ENCODE data around the gene CIB4. TPM values are rescaled to one million over a fixed set of nuclear protein-coding genes. Genes with fewer than 3 reads are reported as not detected.

The CIB4 gene
- not detected in 2 replicates for total RNA-seq (2011; cell fraction: chromatin; rRNA removed; ENCODE audit: low replicate concordance)
- not detected in 2 replicates for total RNA-seq (2011; cell fraction: nucleolus; rRNA removed)
- total RNA-seq (2011; cell fraction: nucleoplasm; rRNA removed): not detected in 2 replicates
- total RNA-seq (2014; rRNA removed) (not detected in 2 replicates), total RNA-seq (2014; rRNA removed; fragmentation: Illumina TruSeq; extraction: Trizol) (not detected in 2 replicates), total RNA-seq (2015; rRNA removed; fragmentation: Illumina TruSeq; extraction: Trizol) (not detected in 2 replicates), total RNA-seq (2021) (not detected in 2 replicates), polyA plus RNA-seq (2011; rRNA removed) (not detected in 2 replicates), polyA plus RNA-seq (2014; fragmentation: Illumina TruSeq; extraction: Trizol) (not detected in 2 replicates), polyA plus RNA-seq (2014; fragmentation: Nextera tagmentation; extraction: Ambion mirVana) (not detected), polyA plus RNA-seq (2014; rRNA removed) (not detected in 2 replicates), polyA minus RNA-seq (2011; rRNA and poly(A)+ RNA removed) (not detected in 2 replicates), Bru-seq, nascent RNA (not detected), BruChase-seq, experiment 1, labeled RNA remaining after a 2-hour chase (not detected), BruChase-seq, experiment 2, labeled RNA remaining after a 6-hour chase (not detected)
- not detected in 2 replicates for polyA plus RNA-seq (2011; cell fraction: cytosol; rRNA removed)
- not detected in 2 replicates for polyA plus RNA-seq (2011; cell fraction: nucleus; rRNA removed)
- not detected in 2 replicates for polyA plus RNA-seq (2012)
- not detected in 2 replicates for polyA minus RNA-seq (2011; cell fraction: cytosol; rRNA and poly(A)+ RNA removed)
- polyA minus RNA-seq (2011; cell fraction: nucleus; rRNA and poly(A)+ RNA removed): not detected in 2 replicates
- long read RNA-seq, experiment 1: 0 reads
- long read RNA-seq, experiment 2: 0 reads
- long read RNA-seq, experiment 3: 0 reads

- H3K27ac ChIP-seq (ENCODE audit: extremely low read depth, low read depth, low read length): no peak within 1 kb of the TSS
- H3K27me3 ChIP-seq (ENCODE audit: control insufficient read depth in 2 of 2, insufficient read depth in 2 of 2, low read length in 2 of 2): peaks cover 23 to 58% of the 10 kb centered on the region in 2 experiments
- H3K9ac ChIP-seq (ENCODE audit: insufficient read depth in 1 of 2, low read depth in 2 of 2, low read length in 2 of 2): no peak within 1 kb of the TSS
- no peaks in the 10 kb centered on the region for H3K36me3 ChIP-seq (ENCODE audit: control insufficient read depth, insufficient read depth, low read length)
- 2% methylated on average over 8 of the region's 8 CpGs for WGBS (ENCODE audit: insufficient coverage, low coverage, missing lambda C conversion rate)
- peak; percentile 52 for TF ChIP-seq RFX1 (IDR thresholded peaks at IDR 0.05)
- no peak for TF ChIP-seq ZNF133 (CRISPR knock-in tag; IDR thresholded peaks at IDR 0.05)
- peak; percentile 27; the same call in 1 of the 2 replicates for TF ChIP-seq ZNF316 (IDR thresholded peaks at IDR 0.05)
- H3K79me2 ChIP-seq (ENCODE audit: control insufficient read depth, insufficient read depth, low read length): no peaks in the 10 kb centered on the region
- no peak within 1 kb of the TSS for H2AFZ ChIP-seq (ENCODE audit: low read depth, low read length)
- no peaks in the 10 kb centered on the region for H3K9me1 ChIP-seq (ENCODE audit: control insufficient read depth, insufficient read depth, low read length)
- no peaks in the 10 kb centered on the region for H3K4me1 ChIP-seq (replicated peaks in 1 of 2; ENCODE audit: control insufficient read depth in 2 of 2, insufficient read depth in 2 of 2, low read length in 2 of 2)
- POLR2A ChIA-PET: interaction anchor here (0.6 to 1.2 kb wide), 3 partner anchors 8 to 208 kb away, joined by 3 read pairs; no protein-coding TSS in a partner anchor
- H3K9me3 ChIP-seq (replicated peaks; ENCODE audit: control insufficient read depth, insufficient read depth, low read depth, low read length): no peaks in the 10 kb centered on the region
- in situ Hi-C loops (cut with MboI): no loop called here
- H4K20me1 ChIP-seq (replicated peaks; ENCODE audit: control insufficient read depth, insufficient read depth, low read length): no peaks in the 10 kb centered on the region
- FAIRE-seq: no peak
- DNase-seq (ENCODE audit: extremely low read depth in 1 of 4, low spot score in 3 of 4): no peak
- BruUV-seq (replicated peaks): no TSS peak
- ATAC-seq: no peak
- CTCF ChIA-PET (ENCODE audit: low intra/inter-chr PET ratio): no interaction called here
- intact Hi-C loops (cut with micrococcal nuclease): no loop called here
- H3K4me3 ChIP-seq: no peak within 1 kb of the TSS
- no peak within 1 kb of the TSS for H3K4me2 ChIP-seq (ENCODE audit: insufficient read depth, low read length)
These were observed at the start of gene CIB4 for GRCh38 chr2:26640781-26641564. CIB4 (minus strand) TSS chr2:26641366; CDS start chr2:26641314, 52 bp downstream.
